ENCODE measurements around the gene IQSEC2. TPM values are rescaled to one million over a fixed set of nuclear protein-coding genes. Genes with fewer than 3 reads are reported as not detected.

The IQSEC2 gene
- total and polyA plus RNA-seq, 2 of the 8 experiments (the other 6 are each of a cell fraction or from before 2014, with no cell fraction given) = 6.1 to 54.9 TPM

- Histone ChIP-seq H3K14ac (ENCODE audit: insufficient read length) (no peak overlapping the region), H4K91ac (replicated peaks; ENCODE audit: insufficient read length, low read length) (no peak overlapping the region), H3K79me2 (ENCODE audit: control insufficient read depth in 1 of 2, insufficient read depth in 2 of 2, low read length in 2 of 2) (no peaks in the 10 kb centered on the region), H2BK120ac (replicated peaks; ENCODE audit: low read depth, low read length) (no peak overlapping the region), H2AFZ (ENCODE audit: low read length) (no peak overlapping the region), H2BK20ac (ENCODE audit: low read length) (no peak overlapping the region), H3K36me3 (ENCODE audit: control insufficient read depth in 2 of 4, insufficient read depth in 4 of 4, low read length in 3 of 4) (no peaks in the 10 kb centered on the region), H2BK15ac (ENCODE audit: low read length) (no peak overlapping the region), H3K23ac (ENCODE audit: insufficient read length) (no peak overlapping the region), H2AK5ac (ENCODE audit: low read depth, low read length) (no peak overlapping the region), H3K27me3 (replicated peaks in 1 of 4; ENCODE audit: control insufficient read depth in 3 of 4, extremely low read depth in 1 of 4, insufficient read depth in 3 of 4, low read length in 3 of 4) (no peaks in the 10 kb centered on the region), H4K20me1 (replicated peaks in 1 of 2; ENCODE audit: control insufficient read depth in 1 of 2, insufficient read depth in 2 of 2, low read length in 2 of 2) (no peaks in the 10 kb centered on the region), H3K4ac (replicated peaks; ENCODE audit: insufficient read length, low read depth, low read length) (no peak overlapping the region), H3K4me1 (replicated peaks in 1 of 4; ENCODE audit: control insufficient read depth in 3 of 4, insufficient read depth in 4 of 4, low read length in 3 of 4) (peaks cover 0 to 6% (median 4%) of the 10 kb centered on the region in 4 experiments; a peak in 6 of 7 replicates), H3K79me1 (ENCODE audit: low read depth, low read length) (no peaks in the 10 kb centered on the region), H2BK5ac (ENCODE audit: low read depth, low read length) (no peak overlapping the region), H2BK12ac (ENCODE audit: low read depth, low read length) (no peak overlapping the region), H4K8ac (ENCODE audit: extremely low read depth, insufficient read depth, low read length) (no peak overlapping the region), H3K56ac (replicated peaks; ENCODE audit: insufficient read length, low read depth, low read length) (no peak overlapping the region), H3K4me2 (ENCODE audit: insufficient read depth in 1 of 2, low read depth in 2 of 2, low read length in 2 of 2) (no peak overlapping the region), H3K18ac (ENCODE audit: extremely low read depth, low read length) (no peak overlapping the region), H3K9me3 (ENCODE audit: insufficient read depth in 2 of 2, low read depth in 1 of 2, low read length in 1 of 2) (no peaks in the 10 kb centered on the region), H3K27ac (ENCODE audit: low read depth, low read length) (no peak overlapping the region), H3K9ac (replicated peaks in 1 of 4; ENCODE audit: extremely low read depth in 1 of 4, low read depth in 3 of 4, low read length in 3 of 4) (no peak overlapping the region), H4K5ac (ENCODE audit: insufficient read length, low read depth, low read length) (no peak overlapping the region), H3K4me3 (ENCODE audit: extremely low read depth in 1 of 4, insufficient read depth in 2 of 4, low read depth in 3 of 4, low read length in 4 of 4) (no peak overlapping the region), H3K23me2 (ENCODE audit: low read depth, low read length) (no peaks in the 10 kb centered on the region)
- no peak for FAIRE-seq
- no peak for DNase-seq (ENCODE audit: low read depth in 1 of 2, low spot score in 2 of 2)
- ChIA-PET POLR2A (ENCODE audit: partially characterized antibody) (no interaction called here), CTCF (ENCODE audit: partially characterized antibody) (interaction anchor here (0.8 to 4.9 kb wide), 8 partner anchors 9 to 33 kb away, joined by 3 to 27 read pairs (median 4); no protein-coding TSS in a partner anchor)
- WGBS, 2 experiments (ENCODE audit: extremely low coverage in 1 of 2, insufficient coverage in 1 of 2, insufficient read length in 1 of 2, insufficient replicate concordance in 2 of 2, low coverage in 1 of 2, low lambda C conversion rate in 2 of 2, missing lambda C conversion rate in 1 of 2) = 100% methylated on average over 1 of the region's 3 CpGs; no CpG with 5 or more reads in 1 of the 2 experiments
- TF ChIP-seq SUZ12 (IDR thresholded peaks at IDR 0.05; ENCODE audit: low read length) (no peak), YY1 (IDR thresholded peaks at IDR 0.05; ENCODE audit: low read depth, low read length) (no peak), NANOG (IDR thresholded peaks at IDR 0.05; ENCODE audit: insufficient read depth, low read depth, low read length, poor library complexity, severe bottlenecking) (no peak), EZH2 (IDR thresholded peaks at IDR 0.05; ENCODE audit: low read depth, low read length, severe bottlenecking) (no peak), JUN (IDR thresholded peaks at IDR 0.05; ENCODE audit: low read depth, low read length) (no peak), CBX5 (IDR thresholded peaks at IDR 0.05; ENCODE audit: low read depth, low read length) (no peak), TEAD4 (IDR thresholded peaks at IDR 0.05; ENCODE audit: low read depth, low read length) (no peak), RFX5 (IDR thresholded peaks at IDR 0.05; ENCODE audit: borderline replicate concordance, low read depth, low read length) (no peak), KDM4A (IDR thresholded peaks at IDR 0.05; ENCODE audit: low read depth, low read length, severe bottlenecking) (no peak), BACH1 (IDR thresholded peaks at IDR 0.05; ENCODE audit: low read length) (no peak), CEBPB (IDR thresholded peaks at IDR 0.05; ENCODE audit: low read depth, low read length) (no peak), POU5F1 (IDR thresholded peaks at IDR 0.05; ENCODE audit: low read depth, low read length) (no peak), SP2 (IDR thresholded peaks at IDR 0.05; ENCODE audit: low read length) (no peak), HDAC6 (IDR thresholded peaks at IDR 0.05; ENCODE audit: low read depth, low read length) (no peak)
- TF ChIP-seq, protein P1, sequence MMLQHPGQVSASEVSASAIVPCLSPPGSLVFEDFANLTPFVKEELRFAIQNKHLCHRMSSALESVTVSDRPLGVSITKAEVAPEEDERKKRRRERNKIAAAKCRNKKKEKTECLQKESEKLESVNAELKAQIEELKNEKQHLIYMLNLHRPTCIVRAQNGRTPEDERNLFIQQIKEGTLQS (IDR thresholded peaks at IDR 0.05; ENCODE audit: insufficient read depth, low read depth, low read length) = no peak
Observed at GRCh38 chrX:53285591-53285990, 4.2 kb upstream of the IQSEC2 start.

Data from H1 (cell line).